Esophagus muscularis mucosa (tissue), 4 donors: ENCODE data around the gene TBC1D2. TPM values are rescaled to one million over a fixed set of nuclear protein-coding genes. Genes with fewer than 3 reads are reported as not detected.

Experiments
- DNase-seq: peaks from one replicate; pipeline ENCODE4 v3.0.0-alpha.2; 2017; ENCODE audit errors: extremely low spot score
- H3K27ac ChIP-seq, 4 donors: fragments of 200-600 bp; sonication (generic); replicated peaks in 1 of 4; 1 replicate in 3 of 4; 2 replicates in 1 of 4; pipeline ENCODE4 v1.5.1; 2016 to 2019; ENCODE audit warnings: mild to moderate bottlenecking in 1 of 4
- H3K27me3 ChIP-seq, 4 donors: fragments of 200-600 bp; sonication (generic); one replicate each; pipeline versions ENCODE4 v1.5.1 to v1.6.0; 2016 to 2019
- H3K36me3 ChIP-seq, 4 donors: fragments of 200-600 bp; sonication (generic); one replicate each; pipeline ENCODE4 v1.5.1; 2016 to 2019
- H3K4me1 ChIP-seq, 4 donors: fragments of 200-600 bp; sonication (generic); one replicate each; pipeline ENCODE4 v1.5.1; 2016 to 2019
- H3K4me3 ChIP-seq, 4 donors: fragments of 200-600 bp; sonication (generic); 1 replicate in 2 of 4; 2 replicates in 2 of 4; pipeline ENCODE4 v1.5.1; 2016 to 2019; ENCODE audit warnings: mild to moderate bottlenecking in 4 of 4, moderate library complexity in 1 of 4
- H3K9me3 ChIP-seq, 4 donors: fragments of 200-600 bp; sonication (generic); 1 replicate in 3 of 4; 2 replicates in 1 of 4; pipeline ENCODE4 v1.5.1; 2016 to 2019
- CTCF ChIP-seq, 3 experiments: fragments of 200-600 bp in 2 of 3; fragments of 450-650 bp in 1 of 3; sonication (generic) in 2 of 3; IDR thresholded peaks; one replicate each; pipeline ENCODE4 v1.5.1; 2017 to 2019; ENCODE audit warnings: antibody characterized with exemption in 3 of 3, mild to moderate bottlenecking in 2 of 3, moderate library complexity in 1 of 3
- EP300 ChIP-seq: sonication (generic); formaldehyde crosslinking; IDR thresholded peaks from one replicate; pipeline ENCODE4 v1.6.1; 2017; ENCODE audit warnings: antibody characterized with exemption
- POLR2A ChIP-seq: fragments of 450-650 bp; IDR thresholded peaks from one replicate; pipeline ENCODE4 v1.6.1; 2017; ENCODE audit warnings: antibody characterized with exemption, moderate library complexity, mild to moderate bottlenecking, low read depth
- POLR2AphosphoS5 ChIP-seq, 2 donors: sonication (generic); formaldehyde crosslinking; IDR thresholded peaks; one replicate each; pipeline ENCODE4 v1.6.1; 2017; ENCODE audit warnings: antibody characterized with exemption in 2 of 2
- WGBS: methylation state at CpG from one replicate; pipeline ENCODE4 v1.1.5; 2018; 5-methylcytosine and 5-hydroxymethylcytosine counted together
- intact Hi-C: fragments of 100-400 bp; cut with DNase I; formaldehyde crosslinking; loops from one replicate; pipeline ENCODE4 v1.15.1; 2023
- total RNA-seq, 4 donors: library from RNA; depleted of rRNA; stranded (reverse); fragments of >200 nt; gene quantifications; one replicate each; pipeline versions ENCODE4 v1.1.0 to v1.2.1, GENCODE V29; 2016

The TBC1D2 gene
- total RNA-seq, 4 donors from 2014 or later: 5.0 to 12.4 (median 7.3) TPM

DNA sequence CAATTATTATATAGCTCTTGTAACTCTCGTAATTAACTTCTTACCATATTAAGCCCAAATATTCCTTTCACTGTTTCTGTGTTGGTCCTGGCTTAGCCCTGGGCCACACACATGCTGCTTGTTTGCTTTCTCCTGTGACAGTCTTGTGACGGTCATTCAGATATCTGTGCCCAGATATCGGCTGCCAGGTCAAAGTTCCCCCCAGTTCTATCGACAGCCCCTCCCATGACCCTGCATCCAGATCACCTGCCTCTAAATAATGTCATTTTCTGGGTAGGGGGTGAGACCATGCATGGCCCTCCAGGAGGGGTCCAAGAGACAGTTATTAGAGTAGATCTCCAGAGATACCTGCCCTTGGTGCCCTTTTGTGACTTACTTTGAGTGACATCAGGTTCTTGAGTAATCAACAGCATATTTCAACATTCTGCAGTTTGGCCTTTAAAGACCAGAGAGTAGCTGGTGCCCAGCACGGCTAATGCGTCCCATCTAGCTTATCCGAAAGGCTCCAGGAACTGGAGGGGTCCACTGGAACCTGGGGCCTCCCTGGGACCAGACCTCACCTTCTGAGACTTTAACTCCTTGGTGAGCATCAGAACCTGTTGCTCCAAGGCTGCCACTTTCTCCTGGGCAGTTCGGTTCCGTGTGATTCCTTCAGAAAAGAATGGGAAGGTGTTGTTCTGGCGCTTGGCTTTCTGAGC is 26.9 kb downstream of the TBC1D2 start:
- H3K4me3 ChIP-seq: no peak overlapping the region
- WGBS: 86% methylated on average over 10 of the region's 10 CpGs
- no peaks in the 10 kb centered on the region for H3K4me1 ChIP-seq
- peaks cover 7 to 73% (median 67%) of the 10 kb centered on the region in 4 donors for H3K36me3 ChIP-seq
- H3K27me3 ChIP-seq: no peaks in the 10 kb centered on the region
- intact Hi-C loops: no loop called here
- no peak overlapping the region for H3K27ac ChIP-seq
- no peak for DNase-seq
- H3K9me3 ChIP-seq: no peaks in the 10 kb centered on the region
- TF ChIP-seq POLR2AphosphoS5 (IDR thresholded peaks at IDR 0.05): no peak
- no peak for TF ChIP-seq POLR2A

DNA sequence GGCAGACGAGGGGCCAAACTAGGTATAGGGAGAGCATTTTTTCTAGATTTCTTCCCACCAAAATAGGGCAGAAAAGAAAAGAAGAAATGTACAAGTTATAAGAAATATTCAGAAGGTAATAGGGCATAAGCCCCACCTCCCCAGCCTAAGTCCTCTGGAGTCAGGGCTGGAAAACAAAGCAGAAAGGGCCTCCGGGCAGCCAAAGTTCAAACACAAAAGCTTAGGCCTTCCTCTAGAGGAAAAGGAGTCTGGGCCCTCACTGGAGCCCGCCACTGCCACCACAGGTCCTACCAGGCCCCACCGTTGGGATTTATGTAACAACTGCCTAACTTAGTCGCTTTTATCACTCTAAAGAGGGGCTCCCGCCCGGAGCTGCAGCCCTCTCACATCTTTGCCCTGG is 27.6 kb downstream of the TBC1D2 start:
- Histone ChIP-seq H3K9me3 (no peaks in the 10 kb centered on the region), H3K27ac (no peak overlapping the region), H3K4me3 (no peak overlapping the region), H3K27me3 (no peaks in the 10 kb centered on the region), H3K4me1 (peaks cover 0 to 2% (median 0%) of the 10 kb centered on the region in 4 donors), H3K36me3 (peaks cover 7 to 68% (median 64%) of the 10 kb centered on the region in 4 donors)
- TF ChIP-seq POLR2A (no peak), POLR2AphosphoS5 (IDR thresholded peaks at IDR 0.05) (no peak), CTCF (IDR thresholded peaks at IDR 0.05) (no peak), EP300 (no peak)
- intact Hi-C loops: no loop called here
- 89% methylated on average over 7 of the region's 7 CpGs for WGBS
- no peak for DNase-seq

- no peaks in the 10 kb centered on the region for H3K27me3 ChIP-seq
- no peak overlapping the region for H3K4me3 ChIP-seq
- no peak for TF ChIP-seq POLR2AphosphoS5 (IDR thresholded peaks at IDR 0.05)
- TF ChIP-seq CTCF (IDR thresholded peaks at IDR 0.05): no peak
- TF ChIP-seq POLR2A: no peak
- no peak for TF ChIP-seq EP300
- no peak overlapping the region for H3K27ac ChIP-seq
- no peak for DNase-seq
- peaks cover 7 to 61% (median 56%) of the 10 kb centered on the region in 4 donors for H3K36me3 ChIP-seq
- 76% methylated on average over 4 of the region's 4 CpGs for WGBS
- H3K9me3 ChIP-seq: no peaks in the 10 kb centered on the region
- peaks cover 0 to 3% (median 0%) of the 10 kb centered on the region in 4 donors for H3K4me1 ChIP-seq
- intact Hi-C loops: no loop called here
Observed at GRCh38 chr9:98226957-98227356, 28.5 kb downstream of the TBC1D2 start.

- no peak for TF ChIP-seq POLR2AphosphoS5 (IDR thresholded peaks at IDR 0.05)
- TF ChIP-seq POLR2A: no peak
- TF ChIP-seq EP300: no peak
- no peak for TF ChIP-seq CTCF (IDR thresholded peaks at IDR 0.05)
- no peak overlapping the region for H3K27ac ChIP-seq
- no peaks in the 10 kb centered on the region for H3K27me3 ChIP-seq
- H3K36me3 ChIP-seq: peaks cover 7 to 61% (median 56%) of the 10 kb centered on the region in 4 donors
- WGBS: 53% methylated on average over 1 of the region's 1 CpG
- no peak overlapping the region for H3K4me3 ChIP-seq
- DNase-seq: no peak
- H3K4me1 ChIP-seq: peaks cover 0 to 3% (median 0%) of the 10 kb centered on the region in 4 donors
- H3K9me3 ChIP-seq: no peaks in the 10 kb centered on the region
- intact Hi-C loops: no loop called here
Observed at GRCh38 chr9:98226516-98226915, 28.9 kb downstream of the TBC1D2 start.

GRCh38 chr9:98225015-98225442 is 30.4 kb downstream of the TBC1D2 start:
- no peak overlapping the region for H3K4me3 ChIP-seq
- H3K27me3 ChIP-seq: no peaks in the 10 kb centered on the region
- H3K4me1 ChIP-seq: peaks cover 0 to 3% (median 0%) of the 10 kb centered on the region in 4 donors
- no peak for DNase-seq
- WGBS: 78% methylated on average over 6 of the region's 6 CpGs
- intact Hi-C loops: no loop called here
- no peak overlapping the region for H3K27ac ChIP-seq
- H3K9me3 ChIP-seq: no peaks in the 10 kb centered on the region
- no peak for TF ChIP-seq CTCF (IDR thresholded peaks at IDR 0.05)
- TF ChIP-seq POLR2AphosphoS5 (IDR thresholded peaks at IDR 0.05): no peak
- TF ChIP-seq EP300: no peak
- no peak for TF ChIP-seq POLR2A
- peaks cover 19 to 67% (median 62%) of the 10 kb centered on the region in 4 donors for H3K36me3 ChIP-seq
